ENCODE results near the gene MAPK8IP3.
A peak's percentile ranks its signal among the peaks of the same experiment; 100 is the strongest.

Gene MAPK8IP3

GRCh38 chr16:1768767-1769401 lies 62.9 kb downstream of the MAPK8IP3 start:
- Histone ChIP-seq H3K9me3 (replicated peaks in 1 of 2; ENCODE audit: control insufficient read depth in 2 of 2, insufficient read depth in 1 of 2, low read depth in 1 of 2, low read length in 2 of 2) (no peaks in the 10 kb centered on the region), H3K4ac (ENCODE audit: low read length) (no peak overlapping the region), H3K14ac (ENCODE audit: low read length) (peak overlapping the region; percentile 71), H3K27me3 (ENCODE audit: control insufficient read depth in 3 of 3, insufficient read depth in 3 of 3, low read depth in 1 of 3, low read length in 3 of 3) (no peaks in the 10 kb centered on the region), H2AK5ac (ENCODE audit: low read depth, low read length) (no peak overlapping the region), H2BK5ac (ENCODE audit: low read length) (no peak overlapping the region), H3K18ac (ENCODE audit: low read length) (no peak overlapping the region), H2BK120ac (ENCODE audit: low read depth, low read length) (no peak overlapping the region), H3K79me1 (ENCODE audit: low read depth, low read length) (peaks cover 19% of the 10 kb centered on the region), H3K9ac (ENCODE audit: low read depth, low read length, poor library complexity) (peak overlapping the region; percentile 44), H3K36me3 (replicated peaks in 1 of 2; ENCODE audit: control insufficient read depth in 2 of 2, insufficient read depth in 2 of 2, low read length in 2 of 2) (peaks cover 34 to 71% of the 10 kb centered on the region in 2 donors), H2BK15ac (ENCODE audit: low read length) (no peak overlapping the region), H3K4me3 (ENCODE audit: low read length in 2 of 2) (no peak overlapping the region), H3K4me2 (ENCODE audit: insufficient read depth, low read length, poor library complexity, severe bottlenecking) (no peak overlapping the region), H3K4me1 (ENCODE audit: control insufficient read depth in 2 of 2, insufficient read depth in 1 of 2, low read depth in 1 of 2, low read length in 2 of 2) (peaks cover 6 to 13% of the 10 kb centered on the region in 2 donors), H4K8ac (ENCODE audit: low read depth, low read length) (no peak overlapping the region), H4K91ac (ENCODE audit: low read depth, low read length, poor library complexity) (no peak overlapping the region), H3K27ac (replicated peaks; ENCODE audit: low read length) (no peak overlapping the region), H2AFZ (ENCODE audit: low read length) (no peak overlapping the region), H3K23ac (ENCODE audit: low read depth, low read length, poor library complexity) (peak overlapping the region; percentile 55), H2BK12ac (ENCODE audit: low read length) (peak overlapping the region; percentile 10)
- DNase-seq (ENCODE audit: low spot score) = no peak
- WGBS, 2 donors (ENCODE audit: extremely low coverage in 2 of 2, insufficient read length in 2 of 2, insufficient replicate concordance in 1 of 2) = no CpG with 5 or more reads among the region's 26 CpGs

- DNase-seq (ENCODE audit: low spot score) = no peak
- Histone ChIP-seq H3K9me3 (replicated peaks in 1 of 2; ENCODE audit: control insufficient read depth in 2 of 2, insufficient read depth in 1 of 2, low read depth in 1 of 2, low read length in 2 of 2) (no peaks in the 10 kb centered on the region), H2BK12ac (ENCODE audit: low read length) (no peak overlapping the region), H3K4me2 (ENCODE audit: insufficient read depth, low read length, poor library complexity, severe bottlenecking) (no peak overlapping the region), H3K23ac (ENCODE audit: low read depth, low read length, poor library complexity) (peak overlapping the region; percentile 46), H3K4me3 (ENCODE audit: low read length in 2 of 2) (no peak overlapping the region), H2BK15ac (ENCODE audit: low read length) (no peak overlapping the region), H3K14ac (ENCODE audit: low read length) (no peak overlapping the region), H3K27ac (replicated peaks; ENCODE audit: low read length) (no peak overlapping the region), H3K18ac (ENCODE audit: low read length) (peak overlapping the region; percentile 6), H4K91ac (ENCODE audit: low read depth, low read length, poor library complexity) (no peak overlapping the region), H2AFZ (ENCODE audit: low read length) (no peak overlapping the region), H2BK120ac (ENCODE audit: low read depth, low read length) (no peak overlapping the region), H2AK5ac (ENCODE audit: low read depth, low read length) (peak overlapping the region; percentile 90), H3K9ac (ENCODE audit: low read depth, low read length, poor library complexity) (no peak overlapping the region), H3K4me1 (ENCODE audit: control insufficient read depth in 2 of 2, insufficient read depth in 1 of 2, low read depth in 1 of 2, low read length in 2 of 2) (peaks cover 12% of the 10 kb centered on the region in 2 donors), H2BK5ac (ENCODE audit: low read length) (no peak overlapping the region), H3K27me3 (ENCODE audit: control insufficient read depth in 3 of 3, insufficient read depth in 3 of 3, low read depth in 1 of 3, low read length in 3 of 3) (no peaks in the 10 kb centered on the region), H3K36me3 (replicated peaks in 1 of 2; ENCODE audit: control insufficient read depth in 2 of 2, insufficient read depth in 2 of 2, low read length in 2 of 2) (peaks cover 29 to 65% of the 10 kb centered on the region in 2 donors), H3K4ac (ENCODE audit: low read length) (no peak overlapping the region), H4K8ac (ENCODE audit: low read depth, low read length) (no peak overlapping the region), H3K79me1 (ENCODE audit: low read depth, low read length) (peaks cover 21% of the 10 kb centered on the region)
- WGBS, 2 donors (ENCODE audit: extremely low coverage in 2 of 2, insufficient read length in 2 of 2, insufficient replicate concordance in 1 of 2) = no CpG with 5 or more reads among the region's 27 CpGs
Measured at GRCh38 chr16:1769402-1770300, 63.7 kb downstream of the MAPK8IP3 start.

GRCh38 chr16:1770328-1771187 lies 64.6 kb downstream of the MAPK8IP3 start:
- H2BK12ac ChIP-seq (ENCODE audit: low read length) = peak overlapping the region; percentile 58
- no peak overlapping the region for H2AFZ ChIP-seq (ENCODE audit: low read length)
- DNase-seq (ENCODE audit: low spot score) = peak; percentile 6
- WGBS, 2 donors (ENCODE audit: extremely low coverage in 2 of 2, insufficient read length in 2 of 2, insufficient replicate concordance in 1 of 2) = no CpG with 5 or more reads among the region's 81 CpGs
- H4K91ac ChIP-seq (ENCODE audit: low read depth, low read length, poor library complexity) = no peak overlapping the region
- peak overlapping the region; percentile 83 for H3K18ac ChIP-seq (ENCODE audit: low read length)
- no peak overlapping the region for H3K27ac ChIP-seq (replicated peaks; ENCODE audit: low read length)
- H3K9ac ChIP-seq (ENCODE audit: low read depth, low read length, poor library complexity) = peak overlapping the region; percentile 91
- H3K9me3 ChIP-seq (replicated peaks in 1 of 2; ENCODE audit: control insufficient read depth in 2 of 2, insufficient read depth in 1 of 2, low read depth in 1 of 2, low read length in 2 of 2) = no peaks in the 10 kb centered on the region
- peaks cover 12% of the 10 kb centered on the region in 2 donors for H3K4me1 ChIP-seq (ENCODE audit: control insufficient read depth in 2 of 2, insufficient read depth in 1 of 2, low read depth in 1 of 2, low read length in 2 of 2)
- H3K79me1 ChIP-seq (ENCODE audit: low read depth, low read length) = peaks cover 26% of the 10 kb centered on the region
- H3K27me3 ChIP-seq (ENCODE audit: control insufficient read depth in 3 of 3, insufficient read depth in 3 of 3, low read depth in 1 of 3, low read length in 3 of 3) = no peaks in the 10 kb centered on the region
- peak overlapping the region; percentile 98 for H3K4me2 ChIP-seq (ENCODE audit: insufficient read depth, low read length, poor library complexity, severe bottlenecking)
- peak overlapping the region; percentile 99 for H3K23ac ChIP-seq (ENCODE audit: low read depth, low read length, poor library complexity)
- peaks cover 23 to 65% of the 10 kb centered on the region in 2 donors for H3K36me3 ChIP-seq (replicated peaks in 1 of 2; ENCODE audit: control insufficient read depth in 2 of 2, insufficient read depth in 2 of 2, low read length in 2 of 2)
- no peak overlapping the region for H4K8ac ChIP-seq (ENCODE audit: low read depth, low read length)
- peak overlapping the region; percentile 4 to 99 for H3K4me3 ChIP-seq (ENCODE audit: low read length in 2 of 2)
- peak overlapping the region; percentile 90 for H2AK5ac ChIP-seq (ENCODE audit: low read depth, low read length)
- H3K4ac ChIP-seq (ENCODE audit: low read length) = no peak overlapping the region
- peak overlapping the region; percentile 87 for H2BK5ac ChIP-seq (ENCODE audit: low read length)
- H2BK120ac ChIP-seq (ENCODE audit: low read depth, low read length) = no peak overlapping the region
- peak overlapping the region; percentile 38 for H3K14ac ChIP-seq (ENCODE audit: low read length)
- no peak overlapping the region for H2BK15ac ChIP-seq (ENCODE audit: low read length)

Measured in neuronal stem cell (in vitro differentiated cells).